Liver (tissue), 9 donors: ENCODE measurements around the gene ELMO2. TPM values are rescaled to one million over a fixed set of nuclear protein-coding genes. Genes with fewer than 3 reads are reported as not detected.

Experiments
- DNase-seq: peaks from one replicate; pipeline ENCODE4 v3.0.0-alpha.2; 2017; ENCODE audit warnings: low spot score
- H3K27ac ChIP-seq, 2 donors: one replicate each; pipeline ENCODE4 v1.7.0; 2013; ENCODE audit warnings: inconsistent platforms in 2 of 2, low read length in 2 of 2, control low read depth in 1 of 2, low read depth in 1 of 2, mild to moderate bottlenecking in 1 of 2
- H3K27me3 ChIP-seq, 4 donors: one replicate each; pipeline versions ENCODE4 v1.6.1 to v1.7.0; 2013; ENCODE audit warnings: low read length in 3 of 4, inconsistent platforms in 1 of 4, mild to moderate bottlenecking in 1 of 4, moderate library complexity in 1 of 4; ENCODE audit not compliant: control insufficient read depth in 4 of 4, insufficient read depth in 4 of 4
- H3K36me3 ChIP-seq, 4 donors: one replicate each; pipeline versions ENCODE4 v1.6.1 to v1.7.0; 2013; ENCODE audit warnings: low read length in 3 of 4, mild to moderate bottlenecking in 3 of 4, low read depth in 1 of 4, moderate library complexity in 1 of 4; ENCODE audit not compliant: control insufficient read depth in 4 of 4, insufficient read depth in 3 of 4
- H3K4me1 ChIP-seq, 4 donors: one replicate each; pipeline versions ENCODE4 v1.6.1 to v1.7.0; 2013; ENCODE audit warnings: low read length in 3 of 4, mild to moderate bottlenecking in 3 of 4, moderate library complexity in 1 of 4; ENCODE audit not compliant: control insufficient read depth in 4 of 4, insufficient read depth in 4 of 4
- H3K4me3 ChIP-seq, 3 donors: one replicate each; pipeline versions ENCODE4 v1.6.1 to v1.7.0; 2013; ENCODE audit warnings: low read length in 3 of 3, control low read depth in 1 of 3, low read depth in 1 of 3, mild to moderate bottlenecking in 1 of 3
- H3K9ac ChIP-seq, 2 donors: one replicate each; pipeline ENCODE4 v1.7.0; 2013; ENCODE audit warnings: low read length in 2 of 2, mild to moderate bottlenecking in 2 of 2, moderate library complexity in 2 of 2, control low read depth in 1 of 2, low read depth in 1 of 2
- H3K9me3 ChIP-seq, 4 donors: one replicate each; pipeline versions ENCODE4 v1.6.1 to v1.7.0; 2013; ENCODE audit warnings: low read length in 3 of 4; ENCODE audit not compliant: control insufficient read depth in 4 of 4
- EGR1 ChIP-seq, 2 donors: IDR thresholded peaks; 2 replicates each; pipeline ENCODE4 v1.6.1; 2016 to 2018; ENCODE audit warnings: antibody characterized with exemption in 2 of 2, low read depth in 2 of 2
- FOXA1 ChIP-seq: IDR thresholded peaks from 2 replicates; pipeline ENCODE4 v1.6.1; 2016; ENCODE audit warnings: antibody characterized with exemption
- FOXA2 ChIP-seq: IDR thresholded peaks from 2 replicates; pipeline ENCODE4 v1.6.1; 2016; ENCODE audit warnings: antibody characterized with exemption
- GABPA ChIP-seq, 2 donors: IDR thresholded peaks in 1 of 2; conservative IDR thresholded peaks in 1 of 2; 2 replicates each; pipeline ENCODE4 v1.6.1; 2016; ENCODE audit warnings: antibody characterized with exemption in 2 of 2, mild to moderate bottlenecking in 1 of 2, moderate library complexity in 1 of 2
- HNF4A ChIP-seq, 2 donors: conservative IDR thresholded peaks; 2 replicates each; pipeline ENCODE4 v1.6.1; 2016; ENCODE audit warnings: antibody characterized with exemption in 2 of 2, mild to moderate bottlenecking in 2 of 2
- HNF4G ChIP-seq: IDR thresholded peaks from 2 replicates; pipeline ENCODE4 v1.6.1; 2016; ENCODE audit warnings: antibody characterized with exemption
- JUND ChIP-seq, 2 donors: IDR thresholded peaks; 2 replicates each; pipeline ENCODE4 v1.6.1; 2016; ENCODE audit warnings: antibody characterized with exemption in 2 of 2
- NR2F2 ChIP-seq: IDR thresholded peaks from 2 replicates; pipeline ENCODE4 v1.6.1; 2016; ENCODE audit warnings: antibody characterized with exemption
- RAD21 ChIP-seq, 2 donors: IDR thresholded peaks; 2 replicates each; pipeline ENCODE4 v1.6.1; 2016; ENCODE audit warnings: antibody characterized with exemption in 2 of 2, mild to moderate bottlenecking in 2 of 2
- RXRA ChIP-seq, 2 donors: IDR thresholded peaks; 2 replicates each; pipeline ENCODE4 v1.6.1; 2017 to 2018; ENCODE audit warnings: antibody characterized with exemption in 2 of 2, mild to moderate bottlenecking in 1 of 2
- SP1 ChIP-seq: IDR thresholded peaks from 2 replicates; pipeline ENCODE4 v1.6.1; 2018; ENCODE audit warnings: antibody characterized with exemption, mild to moderate bottlenecking
- TAF1 ChIP-seq: conservative IDR thresholded peaks from 2 replicates; pipeline ENCODE4 v1.6.1; 2016; ENCODE audit warnings: antibody characterized with exemption, mild to moderate bottlenecking
- YY1 ChIP-seq: IDR thresholded peaks from 2 replicates; pipeline ENCODE4 v1.6.1; 2016; ENCODE audit warnings: antibody characterized with exemption, mild to moderate bottlenecking
- WGBS: extraction: QIAGEN DNeasy Blood & Tissue Kit; methylation state at CpG from one replicate; pipeline ENCODE4 v1.1.7; 2013; 5-methylcytosine and 5-hydroxymethylcytosine counted together
- polyA plus RNA-seq, 2 donors: library from polyadenylated mRNA; stranded (reverse) in 1 of 2; unstranded in 1 of 2; fragments of 200-250 nt in 1 of 2; fragments of >200 nt in 1 of 2; fragmentation: Nextera tagmentation in 1 of 2; extraction: Ambion mirVana in 1 of 2; gene quantifications; one replicate each; pipeline versions ENCODE4 v1.2.1 to v1.2.3, GENCODE V29; 2013 to 2015
- total RNA-seq, 2 donors: library from RNA; depleted of rRNA; stranded (reverse); fragments of >200 nt; gene quantifications; one replicate each; pipeline ENCODE4 v1.2.3, GENCODE V29; 2014
- TF ChIP-seq, protein P1 (sequence below): IDR thresholded peaks from 2 replicates; pipeline ENCODE4 v1.6.1; 2016; ENCODE audit warnings: antibody characterized with exemption
- TF ChIP-seq, protein P2 (sequence below): IDR thresholded peaks from 2 replicates; pipeline ENCODE4 v1.6.1; 2016; ENCODE audit warnings: antibody characterized with exemption
- TF ChIP-seq, protein P3 (sequence below): fragments of 150-350 bp; IDR thresholded peaks from 2 replicates; pipeline ENCODE4 v1.5.1; 2017; ENCODE audit warnings: improper control_type of control experiment, low read depth, low read length; ENCODE audit not compliant: missing input control
- TF ChIP-seq, protein P4 (sequence below): IDR thresholded peaks from 2 replicates; pipeline ENCODE4 v1.6.1; 2016; ENCODE audit warnings: antibody characterized with exemption
- donor health status: healthy.
- donor health status: healthy.
- donor health status: healthy.
- donor health status: healthy.
- donor health status: healthy.

Gene ELMO2
- total and polyA plus RNA-seq, 4 donors, result 7.9 to 16.0 (median 13.9) TPM

DNA sequence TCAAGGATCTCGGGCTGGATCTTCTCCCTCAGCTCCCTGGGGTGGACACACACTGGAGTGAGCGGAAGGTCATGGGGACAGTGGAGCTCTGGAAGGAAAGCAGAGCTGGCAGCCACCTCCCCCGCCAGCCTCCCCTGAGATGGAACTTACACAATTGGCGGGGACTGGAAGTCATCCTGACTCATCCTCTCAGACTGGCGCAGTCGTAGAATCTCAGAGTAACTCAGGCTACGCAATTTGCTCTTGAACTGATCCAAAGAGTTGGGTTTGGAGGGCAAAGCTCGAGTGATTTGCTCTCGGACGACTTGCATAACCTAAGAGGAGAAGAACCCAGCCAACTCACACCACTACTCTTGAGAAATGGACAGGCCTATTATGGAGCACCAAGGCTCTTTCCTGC lies 34.8 kb downstream of the ELMO2 start:
- DNase-seq, result no peak
- Histone ChIP-seq H3K9me3 (no peaks in the 10 kb centered on the region), H3K9ac (no peak overlapping the region), H3K27me3 (no peaks in the 10 kb centered on the region), H3K36me3 (peaks cover 15 to 96% (median 64%) of the 10 kb centered on the region in 4 donors), H3K4me1 (no peaks in the 10 kb centered on the region), H3K27ac (no peak overlapping the region), H3K4me3 (no peak overlapping the region)
- WGBS, result 95% methylated on average over 10 of the region's 10 CpGs
- TF ChIP-seq, protein P1, sequence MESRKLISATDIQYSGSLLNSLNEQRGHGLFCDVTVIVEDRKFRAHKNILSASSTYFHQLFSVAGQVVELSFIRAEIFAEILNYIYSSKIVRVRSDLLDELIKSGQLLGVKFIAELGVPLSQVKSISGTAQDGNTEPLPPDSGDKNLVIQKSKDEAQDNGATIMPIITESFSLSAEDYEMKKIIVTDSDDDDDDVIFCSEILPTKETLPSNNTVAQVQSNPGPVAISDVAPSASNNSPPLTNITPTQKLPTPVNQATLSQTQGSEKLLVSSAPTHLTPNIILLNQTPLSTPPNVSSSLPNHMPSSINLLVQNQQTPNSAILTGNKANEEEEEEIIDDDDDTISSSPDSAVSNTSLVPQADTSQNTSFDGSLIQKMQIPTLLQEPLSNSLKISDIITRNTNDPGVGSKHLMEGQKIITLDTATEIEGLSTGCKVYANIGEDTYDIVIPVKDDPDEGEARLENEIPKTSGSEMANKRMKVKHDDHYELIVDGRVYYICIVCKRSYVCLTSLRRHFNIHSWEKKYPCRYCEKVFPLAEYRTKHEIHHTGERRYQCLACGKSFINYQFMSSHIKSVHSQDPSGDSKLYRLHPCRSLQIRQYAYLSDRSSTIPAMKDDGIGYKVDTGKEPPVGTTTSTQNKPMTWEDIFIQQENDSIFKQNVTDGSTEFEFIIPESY, result no peak
- no peak for TF ChIP-seq GABPA (IDR thresholded peaks at IDR 0.05 in 1 of 2, conservative IDR thresholded peaks at IDR 0.05 in 1 of 2)

DNA sequence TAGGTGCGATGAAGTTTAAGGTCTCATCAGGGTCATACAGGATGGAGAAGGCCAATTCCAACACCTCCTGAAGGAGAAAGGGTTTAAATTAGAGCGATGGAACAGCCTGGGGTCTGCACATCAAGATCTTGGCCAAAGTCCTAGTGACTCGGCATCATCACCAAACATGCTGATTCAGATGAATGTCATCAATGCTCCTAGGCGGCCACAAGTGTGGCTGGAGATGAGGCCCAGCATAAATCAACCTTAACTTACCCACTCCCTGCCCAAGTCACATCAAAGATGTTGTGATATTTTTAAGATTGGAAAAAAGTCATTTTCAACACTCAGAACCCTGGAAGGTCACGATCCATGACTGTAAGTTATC lies 37.5 kb downstream of the ELMO2 start:
- peaks cover 0 to 12% (median 7%) of the 10 kb centered on the region in 4 donors for H3K4me1 ChIP-seq
- no peak for DNase-seq
- no peak overlapping the region for H3K27ac ChIP-seq
- H3K9ac ChIP-seq, result no peak overlapping the region
- no peaks in the 10 kb centered on the region for H3K27me3 ChIP-seq
- WGBS, result 90% methylated on average over 5 of the region's 5 CpGs
- TF ChIP-seq, protein P2, sequence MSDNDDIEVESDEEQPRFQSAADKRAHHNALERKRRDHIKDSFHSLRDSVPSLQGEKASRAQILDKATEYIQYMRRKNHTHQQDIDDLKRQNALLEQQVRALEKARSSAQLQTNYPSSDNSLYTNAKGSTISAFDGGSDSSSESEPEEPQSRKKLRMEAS, result no peak
- TF ChIP-seq RXRA (IDR thresholded peaks at IDR 0.05), result no peak
- TF ChIP-seq FOXA1, result no peak
- TF ChIP-seq, protein P3, sequence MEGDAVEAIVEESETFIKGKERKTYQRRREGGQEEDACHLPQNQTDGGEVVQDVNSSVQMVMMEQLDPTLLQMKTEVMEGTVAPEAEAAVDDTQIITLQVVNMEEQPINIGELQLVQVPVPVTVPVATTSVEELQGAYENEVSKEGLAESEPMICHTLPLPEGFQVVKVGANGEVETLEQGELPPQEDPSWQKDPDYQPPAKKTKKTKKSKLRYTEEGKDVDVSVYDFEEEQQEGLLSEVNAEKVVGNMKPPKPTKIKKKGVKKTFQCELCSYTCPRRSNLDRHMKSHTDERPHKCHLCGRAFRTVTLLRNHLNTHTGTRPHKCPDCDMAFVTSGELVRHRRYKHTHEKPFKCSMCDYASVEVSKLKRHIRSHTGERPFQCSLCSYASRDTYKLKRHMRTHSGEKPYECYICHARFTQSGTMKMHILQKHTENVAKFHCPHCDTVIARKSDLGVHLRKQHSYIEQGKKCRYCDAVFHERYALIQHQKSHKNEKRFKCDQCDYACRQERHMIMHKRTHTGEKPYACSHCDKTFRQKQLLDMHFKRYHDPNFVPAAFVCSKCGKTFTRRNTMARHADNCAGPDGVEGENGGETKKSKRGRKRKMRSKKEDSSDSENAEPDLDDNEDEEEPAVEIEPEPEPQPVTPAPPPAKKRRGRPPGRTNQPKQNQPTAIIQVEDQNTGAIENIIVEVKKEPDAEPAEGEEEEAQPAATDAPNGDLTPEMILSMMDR, result no peak
- TF ChIP-seq GABPA (IDR thresholded peaks at IDR 0.05 in 1 of 2, conservative IDR thresholded peaks at IDR 0.05 in 1 of 2), result no peak
- no peak for TF ChIP-seq YY1
- no peak for TF ChIP-seq RAD21 (IDR thresholded peaks at IDR 0.05)
- TF ChIP-seq SP1, result no peak
- no peak for TF ChIP-seq NR2F2
- no peak for TF ChIP-seq EGR1 (IDR thresholded peaks at IDR 0.05; ENCODE audit: low read depth in 2 of 2)
- no peak for TF ChIP-seq HNF4G
- TF ChIP-seq TAF1, result no peak
- TF ChIP-seq JUND (IDR thresholded peaks at IDR 0.05), result no peak
- TF ChIP-seq, protein P4, sequence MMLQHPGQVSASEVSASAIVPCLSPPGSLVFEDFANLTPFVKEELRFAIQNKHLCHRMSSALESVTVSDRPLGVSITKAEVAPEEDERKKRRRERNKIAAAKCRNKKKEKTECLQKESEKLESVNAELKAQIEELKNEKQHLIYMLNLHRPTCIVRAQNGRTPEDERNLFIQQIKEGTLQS, result no peak
- no peak for TF ChIP-seq HNF4A (conservative IDR thresholded peaks at IDR 0.05)
- TF ChIP-seq, protein P1, result no peak
- TF ChIP-seq FOXA2, result no peak
- no peaks in the 10 kb centered on the region for H3K9me3 ChIP-seq
- H3K4me3 ChIP-seq, result no peak overlapping the region
- H3K36me3 ChIP-seq, result peaks cover 12 to 83% (median 50%) of the 10 kb centered on the region in 4 donors
